ENCODE data around the gene TXLNB. TPM values are rescaled to one million over a fixed set of nuclear protein-coding genes. Genes with fewer than 3 reads are reported as not detected.
"Not testable (repeated sequence)": the region's sequence is repeated elsewhere in the genome, so short reads cannot be mapped to it uniquely, and the experiment has no call there.

The TXLNB gene
- total and polyA plus RNA-seq, 7 experiments from 2014 or later = 0.12 to 1.1 (median 0.65) TPM

- Mint-ChIP-seq H3K9me3 (no peaks in the 10 kb centered on the region), H3K4me3 (no peak overlapping the region), H3K4me1 (peaks cover 10 to 22% (median 18%) of the 10 kb centered on the region in 7 donors), H3K36me3 (peaks cover 3 to 8% (median 4%) of the 10 kb centered on the region in 5 donors), H3K27me3 (no peaks in the 10 kb centered on the region), H3K27ac (no peak overlapping the region)
- Histone ChIP-seq H3K9me3 (ENCODE audit: control insufficient read depth in 2 of 3, low read length in 3 of 3) (no peaks in the 10 kb centered on the region), H3K4me3 (ENCODE audit: low read length) (no peak overlapping the region), H3K27ac (ENCODE audit: low read depth, low read length) (no peak overlapping the region), H3K27me3 (ENCODE audit: control insufficient read depth in 2 of 2, insufficient read depth in 2 of 2, low read length in 2 of 2) (no peaks in the 10 kb centered on the region), H3K4me1 (ENCODE audit: control insufficient read depth in 2 of 2, insufficient read depth in 2 of 2, low read length in 2 of 2) (no peaks in the 10 kb centered on the region), H3K36me3 (ENCODE audit: control insufficient read depth in 2 of 3, insufficient read depth in 3 of 3, low read length in 3 of 3) (no peaks in the 10 kb centered on the region)
- no peak for ATAC-seq
- DNase-seq = no peak
- intact Hi-C loops (cut with micrococcal nuclease) = no loop called here
- ChIA-PET CTCF (no interaction called here), POLR2A (interaction anchor here (1.4 kb wide), 1 partner anchor 20 kb away, joined by 3 read pairs; no protein-coding TSS in a partner anchor)
These were observed 49.1 kb downstream of the TXLNB start for GRCh38 chr6:139242457-139243240.

GRCh38 chr6:139240161-139241010, 51.4 kb downstream of the TXLNB start:
- Mint-ChIP-seq H3K4me1 (peaks cover 6 to 18% (median 15%) of the 10 kb centered on the region in 7 donors), H3K9me3 (peaks cover 0 to 1% (median 0%) of the 10 kb centered on the region in 11 donors), H3K36me3 (peaks cover 2 to 8% (median 4%) of the 10 kb centered on the region in 5 donors), H3K27me3 (no peaks in the 10 kb centered on the region), H3K4me3 (no peak overlapping the region), H3K27ac (peak overlapping the region in 3 of 9 donors; percentile 2 to 32 (median 16))
- DNase-seq (no peak), ATAC-seq (no peak)
- no peak overlapping the region for H3K27ac ChIP-seq (ENCODE audit: low read depth, low read length)
- POLR2A ChIA-PET = no interaction called here
- H3K27me3 ChIP-seq (ENCODE audit: control insufficient read depth in 2 of 2, insufficient read depth in 2 of 2, low read length in 2 of 2) = no peaks in the 10 kb centered on the region
- CTCF ChIA-PET = interaction anchor here (1.0 to 1.2 kb wide), 2 partner anchors 16 to 48 kb away, joined by 3 read pairs; no protein-coding TSS in a partner anchor
- no peaks in the 10 kb centered on the region for H3K4me1 ChIP-seq (ENCODE audit: control insufficient read depth in 2 of 2, insufficient read depth in 2 of 2, low read length in 2 of 2)
- H3K36me3 ChIP-seq (ENCODE audit: control insufficient read depth in 2 of 3, insufficient read depth in 3 of 3, low read length in 3 of 3) = no peaks in the 10 kb centered on the region
- H3K4me3 ChIP-seq (ENCODE audit: low read length) = no peak overlapping the region
- H3K9me3 ChIP-seq (ENCODE audit: control insufficient read depth in 2 of 3, low read length in 3 of 3) = no peaks in the 10 kb centered on the region
- intact Hi-C loops (cut with micrococcal nuclease) = no loop called here

GRCh38 chr6:139239064-139239463, 52.7 kb downstream of the TXLNB start:
- Mint-ChIP-seq H3K4me3 (no peak overlapping the region), H3K27ac (no peak overlapping the region), H3K27me3 (no peaks in the 10 kb centered on the region), H3K9me3 (peaks cover 0 to 6% (median under 1%) of the 10 kb centered on the region in 11 donors), H3K4me1 (peaks cover 2 to 9% (median 8%) of the 10 kb centered on the region in 7 donors), H3K36me3 (peaks cover 0 to 5% (median 1%) of the 10 kb centered on the region in 5 donors)
- Histone ChIP-seq H3K36me3 (ENCODE audit: control insufficient read depth in 2 of 3, insufficient read depth in 3 of 3, low read length in 3 of 3) (no peaks in the 10 kb centered on the region), H3K9me3 (ENCODE audit: control insufficient read depth in 2 of 3, low read length in 3 of 3) (peaks cover 0 to 4% (median 0%) of the 10 kb centered on the region in 3 experiments), H3K4me3 (ENCODE audit: low read length) (no peak overlapping the region), H3K4me1 (ENCODE audit: control insufficient read depth in 2 of 2, insufficient read depth in 2 of 2, low read length in 2 of 2) (no peaks in the 10 kb centered on the region), H3K27me3 (ENCODE audit: control insufficient read depth in 2 of 2, insufficient read depth in 2 of 2, low read length in 2 of 2) (no peaks in the 10 kb centered on the region), H3K27ac (ENCODE audit: low read depth, low read length) (no peak overlapping the region)
- intact Hi-C loops (cut with micrococcal nuclease) = no loop called here
- CTCF ChIA-PET = no interaction called here
- DNase-seq (no peak), ATAC-seq (no peak)
- POLR2A ChIA-PET = interaction anchor here (0.5 kb wide), 1 partner anchor 156 kb away, joined by 3 read pairs; no protein-coding TSS in a partner anchor

GRCh38 chr6:139236105-139236504, 55.7 kb downstream of the TXLNB start:
- H3K27ac Mint-ChIP-seq = no peak overlapping the region

GRCh38 chr6:139235661-139236060, 56.1 kb downstream of the TXLNB start:
- H3K36me3 ChIP-seq (ENCODE audit: control insufficient read depth in 2 of 3, insufficient read depth in 3 of 3, low read length in 3 of 3) = no peaks in the 10 kb centered on the region
- H3K27ac ChIP-seq (ENCODE audit: low read depth, low read length) = no peak overlapping the region
- DNase-seq = no peak
- H3K4me3 Mint-ChIP-seq = no peak overlapping the region
- no peaks in the 10 kb centered on the region for H3K27me3 Mint-ChIP-seq
- H3K4me1 Mint-ChIP-seq = peaks cover 0 to 9% (median 5%) of the 10 kb centered on the region in 7 donors
- H3K27me3 ChIP-seq (ENCODE audit: control insufficient read depth in 2 of 2, insufficient read depth in 2 of 2, low read length in 2 of 2) = no peaks in the 10 kb centered on the region
- CTCF ChIA-PET = interaction anchor here (0.5 to 1.1 kb wide), 2 partner anchors 129 to 451 kb away, joined by 3 read pairs; no protein-coding TSS in a partner anchor
- H3K4me3 ChIP-seq (ENCODE audit: low read length) = no peak overlapping the region
- peaks cover 0 to 19% (median 5%) of the 10 kb centered on the region in 11 donors for H3K9me3 Mint-ChIP-seq
- no peaks in the 10 kb centered on the region for H3K4me1 ChIP-seq (ENCODE audit: control insufficient read depth in 2 of 2, insufficient read depth in 2 of 2, low read length in 2 of 2)
- ATAC-seq = no peak
- intact Hi-C loops (cut with micrococcal nuclease) = no loop called here
- POLR2A ChIA-PET = no interaction called here
- peaks cover 0 to 4% (median 0%) of the 10 kb centered on the region in 3 experiments for H3K9me3 ChIP-seq (ENCODE audit: control insufficient read depth in 2 of 3, low read length in 3 of 3)
- H3K27ac Mint-ChIP-seq = no peak overlapping the region
- H3K36me3 Mint-ChIP-seq = peaks cover 0 to 8% (median 6%) of the 10 kb centered on the region in 5 donors

More at GRCh38 chr6:139236105-139236504, 55.7 kb downstream of the TXLNB start:
- Histone ChIP-seq H3K4me1 (ENCODE audit: control insufficient read depth in 2 of 2, insufficient read depth in 2 of 2, low read length in 2 of 2) (no peaks in the 10 kb centered on the region), H3K9me3 (ENCODE audit: control insufficient read depth in 2 of 3, low read length in 3 of 3) (peaks cover 0 to 4% (median 0%) of the 10 kb centered on the region in 3 experiments), H3K4me3 (ENCODE audit: low read length) (no peak overlapping the region), H3K36me3 (ENCODE audit: control insufficient read depth in 2 of 3, insufficient read depth in 3 of 3, low read length in 3 of 3) (no peaks in the 10 kb centered on the region), H3K27me3 (ENCODE audit: control insufficient read depth in 2 of 2, insufficient read depth in 2 of 2, low read length in 2 of 2) (no peaks in the 10 kb centered on the region), H3K27ac (ENCODE audit: low read depth, low read length) (no peak overlapping the region)
- H3K4me3 Mint-ChIP-seq = no peak overlapping the region
- peaks cover 0 to 9% (median 7%) of the 10 kb centered on the region in 7 donors for H3K4me1 Mint-ChIP-seq
- ChIA-PET CTCF (interaction anchor here (0.5 to 1.1 kb wide), 2 partner anchors 128 to 451 kb away, joined by 3 read pairs; no protein-coding TSS in a partner anchor), POLR2A (interaction anchor here (0.6 kb wide), 1 partner anchor 364 kb away, joined by 3 read pairs; no protein-coding TSS in a partner anchor)
- no peak for DNase-seq
- ATAC-seq = no peak
- peaks cover 0 to 8% (median 6%) of the 10 kb centered on the region in 5 donors for H3K36me3 Mint-ChIP-seq
- H3K9me3 Mint-ChIP-seq = peaks cover 0 to 19% (median 5%) of the 10 kb centered on the region in 11 donors
- H3K27me3 Mint-ChIP-seq = no peaks in the 10 kb centered on the region
- intact Hi-C loops (cut with micrococcal nuclease) = no loop called here

GRCh38 chr6:139234193-139234592, 57.6 kb downstream of the TXLNB start:
- H3K27me3 ChIP-seq (ENCODE audit: control insufficient read depth in 2 of 2, insufficient read depth in 2 of 2, low read length in 2 of 2); H3K4me3 Mint-ChIP-seq; H3K27me3 Mint-ChIP-seq; CTCF ChIA-PET; H3K36me3 Mint-ChIP-seq; H3K4me1 ChIP-seq (ENCODE audit: control insufficient read depth in 2 of 2, insufficient read depth in 2 of 2, low read length in 2 of 2); H3K27ac Mint-ChIP-seq; ATAC-seq; H3K9me3 ChIP-seq (ENCODE audit: control insufficient read depth in 2 of 3, low read length in 3 of 3); H3K36me3 ChIP-seq (ENCODE audit: control insufficient read depth in 2 of 3, insufficient read depth in 3 of 3, low read length in 3 of 3); H3K27ac ChIP-seq (ENCODE audit: low read depth, low read length); DNase-seq; POLR2A ChIA-PET; H3K4me3 ChIP-seq (ENCODE audit: low read length): not testable (repeated sequence)
- Mint-ChIP-seq H3K9me3 (peaks cover 0 to 19% (median 5%) of the 10 kb centered on the region in 11 donors), H3K4me1 (peaks cover 4 to 15% (median 10%) of the 10 kb centered on the region in 7 donors)
- intact Hi-C loops (cut with micrococcal nuclease) = loop anchor here in 1 of 2 donors (5.0 kb wide), 1 partner anchor 58 kb away; the partner anchor contains the start of gene TXLNB

Measured in naive thymus-derived CD4-positive, alpha-beta T cell (primary cell).